Esophagus (tissue), 2 donors: Measurements from ENCODE around the gene SLC6A3. TPM values are rescaled to one million over a fixed set of nuclear protein-coding genes. Genes with fewer than 3 reads are reported as not detected.

Experiments
- H3K27ac ChIP-seq, 2 donors: one replicate each; pipeline ENCODE4 v1.5.1; 2013; ENCODE audit warnings: low read depth in 2 of 2, mild to moderate bottlenecking in 2 of 2, inconsistent platforms in 1 of 2, low read length in 1 of 2, moderate library complexity in 1 of 2
- H3K27me3 ChIP-seq, 2 donors: one replicate each; pipeline ENCODE4 v1.6.1; 2013; ENCODE audit warnings: low read length in 2 of 2, control low read depth in 1 of 2, mild to moderate bottlenecking in 1 of 2; ENCODE audit not compliant: insufficient read depth in 2 of 2, control insufficient read depth in 1 of 2
- H3K36me3 ChIP-seq, 2 donors: one replicate each; pipeline ENCODE4 v1.6.1; 2013; ENCODE audit warnings: low read length in 1 of 2; ENCODE audit not compliant: control insufficient read depth in 2 of 2, insufficient read depth in 2 of 2
- H3K4me1 ChIP-seq, 2 donors: one replicate each; pipeline ENCODE4 v1.6.1; 2013; ENCODE audit warnings: low read length in 1 of 2; ENCODE audit not compliant: control insufficient read depth in 2 of 2, insufficient read depth in 2 of 2
- H3K4me3 ChIP-seq, 2 donors: one replicate each; pipeline ENCODE4 v1.5.1; 2013; ENCODE audit warnings: low read length in 2 of 2, mild to moderate bottlenecking in 2 of 2, low read depth in 1 of 2, moderate library complexity in 1 of 2
- H3K9me3 ChIP-seq, 2 donors: one replicate each; pipeline ENCODE4 v1.6.1; 2013; ENCODE audit warnings: mild to moderate bottlenecking in 2 of 2, low read depth in 1 of 2, low read length in 1 of 2, moderate library complexity in 1 of 2; ENCODE audit not compliant: control insufficient read depth in 2 of 2, insufficient read depth in 1 of 2
- WGBS, 2 donors: extraction: QIAGEN DNeasy Blood & Tissue Kit; methylation state at CpG; one replicate each; pipeline ENCODE4 v1.1.7; 2013; 5-methylcytosine and 5-hydroxymethylcytosine counted together
- polyA plus RNA-seq, 2 donors: library from polyadenylated mRNA; stranded (reverse); fragments of 200-250 nt; gene quantifications; one replicate each; pipeline ENCODE4 v1.2.3, GENCODE V29; 2013
- donor health status: healthy with polysubstance abuse.
- donor health status: Bipolar disorder and iron deficiency.

The SLC6A3 gene
- polyA plus RNA-seq, result under 1 TPM in 1 of 2 donors, not detected in 1; 0.11 TPM

DNA sequence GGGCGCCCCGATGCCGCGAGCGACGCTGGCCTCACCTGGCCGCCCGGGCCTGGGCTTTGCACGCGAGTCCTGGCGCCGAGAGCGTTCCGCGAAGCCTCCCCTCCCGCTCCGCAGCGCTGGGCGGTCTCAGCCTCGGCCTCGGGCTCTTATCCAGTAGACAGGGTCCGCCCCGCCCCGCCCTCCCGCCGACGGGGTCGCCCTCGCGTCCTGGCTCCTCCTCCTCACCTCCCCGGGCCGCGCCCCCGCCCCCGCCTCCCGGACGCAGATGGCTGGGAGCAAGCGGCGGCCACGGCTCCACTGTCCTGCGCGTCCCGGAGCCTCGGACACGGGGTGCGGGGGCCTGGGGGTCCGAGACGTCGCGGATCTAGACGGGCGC is at the start of gene SLC6A3:
SLC6A3 (minus strand) TSS at position 128 of the 376 bp plus-strand sequence. CDS start 2,243 bp downstream, outside the sequence.
- Histone ChIP-seq H3K4me1 (peaks cover 0 to 9% of the 10 kb centered on the region in 2 donors), H3K36me3 (no peaks in the 10 kb centered on the region), H3K27ac (no peak within 1 kb of the TSS), H3K27me3 (peaks cover 0 to 19% of the 10 kb centered on the region in 2 donors), H3K4me3 (no peak within 1 kb of the TSS), H3K9me3 (peaks cover 0 to 5% of the 10 kb centered on the region in 2 donors)
- WGBS, 2 donors, result 0 to 2% methylated on average over 27 to 52 of the region's 52 CpGs

DNA sequence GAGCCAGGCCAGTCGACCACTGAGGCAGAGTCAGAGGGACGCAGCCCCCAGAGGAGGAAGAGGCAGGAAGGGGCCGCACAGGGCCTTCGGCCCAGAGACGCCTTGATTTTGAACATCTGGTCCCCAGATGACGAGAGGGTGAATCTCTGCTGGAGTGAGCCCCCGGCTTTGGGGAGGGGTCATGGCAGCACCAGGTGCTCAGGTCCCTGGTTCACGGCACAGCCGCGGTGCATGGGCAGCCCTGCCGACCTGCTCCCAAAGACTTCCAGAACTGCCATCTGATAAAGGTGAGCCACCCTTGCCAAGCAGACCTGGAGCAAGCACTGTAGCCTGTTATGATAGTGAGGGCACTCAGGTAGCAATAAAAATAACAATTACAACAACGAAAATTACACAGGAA is 48.7 kb upstream of the SLC6A3 start:
- Histone ChIP-seq H3K9me3 (no peaks in the 10 kb centered on the region), H3K27me3 (no peaks in the 10 kb centered on the region), H3K4me3 (no peak overlapping the region), H3K27ac (no peak overlapping the region), H3K36me3 (peaks cover 0 to 21% of the 10 kb centered on the region in 2 donors), H3K4me1 (no peaks in the 10 kb centered on the region)
- 81 to 84% methylated on average over 12 of the region's 12 CpGs for WGBS, 2 donors

DNA sequence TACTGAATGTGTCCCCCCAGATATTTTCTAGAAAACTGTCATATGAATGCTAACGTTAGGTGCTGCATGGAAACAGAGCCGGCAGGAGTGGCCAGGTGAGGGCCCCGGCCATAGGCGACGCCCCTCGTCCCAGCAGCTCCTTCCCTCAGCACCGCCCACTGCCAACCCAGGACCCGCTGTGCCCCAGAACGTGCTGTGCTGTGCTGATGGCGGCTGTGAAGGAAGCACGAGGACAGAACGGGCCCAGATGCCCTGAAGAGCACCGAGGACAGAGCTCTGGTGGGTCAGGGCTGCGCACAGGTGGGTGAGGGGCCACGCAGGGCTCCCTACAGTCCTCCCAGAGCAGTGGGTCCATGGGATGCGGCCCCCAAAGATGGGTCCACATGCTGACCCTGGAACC is 48.2 kb upstream of the SLC6A3 start:
- Histone ChIP-seq H3K27ac (no peak overlapping the region), H3K4me3 (no peak overlapping the region), H3K36me3 (peaks cover 0 to 21% of the 10 kb centered on the region in 2 donors), H3K27me3 (no peaks in the 10 kb centered on the region), H3K9me3 (no peaks in the 10 kb centered on the region), H3K4me1 (no peaks in the 10 kb centered on the region)
- 91 to 96% methylated on average over 16 of the region's 16 CpGs for WGBS, 2 donors

DNA sequence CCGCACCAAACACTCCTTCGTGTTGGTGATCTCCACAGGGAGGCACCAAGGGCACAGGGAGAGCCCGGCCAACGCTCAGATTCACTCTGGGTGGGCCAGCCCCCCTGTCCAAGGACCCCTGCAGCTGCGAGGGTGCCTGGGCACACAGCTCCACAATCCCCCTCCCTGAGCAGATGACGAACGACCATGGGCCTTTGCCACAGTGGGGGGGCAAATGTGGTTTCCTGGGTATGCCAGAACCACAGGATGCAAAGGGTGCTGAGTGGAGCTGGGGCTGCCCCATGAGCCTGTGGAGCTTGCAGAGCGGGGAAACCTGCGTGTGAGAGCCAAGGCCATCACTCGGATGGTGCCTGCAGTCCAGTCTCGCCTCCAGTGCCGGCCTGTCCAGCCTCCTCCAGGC is 47.5 kb upstream of the SLC6A3 start:
- no peaks in the 10 kb centered on the region for H3K27me3 ChIP-seq
- peaks cover 0 to 21% of the 10 kb centered on the region in 2 donors for H3K36me3 ChIP-seq
- no peak overlapping the region for H3K4me3 ChIP-seq
- H3K9me3 ChIP-seq, result no peaks in the 10 kb centered on the region
- WGBS, 2 donors, result 83 to 84% methylated on average over 12 of the region's 12 CpGs
- H3K4me1 ChIP-seq, result no peaks in the 10 kb centered on the region
- H3K27ac ChIP-seq, result no peak overlapping the region

DNA sequence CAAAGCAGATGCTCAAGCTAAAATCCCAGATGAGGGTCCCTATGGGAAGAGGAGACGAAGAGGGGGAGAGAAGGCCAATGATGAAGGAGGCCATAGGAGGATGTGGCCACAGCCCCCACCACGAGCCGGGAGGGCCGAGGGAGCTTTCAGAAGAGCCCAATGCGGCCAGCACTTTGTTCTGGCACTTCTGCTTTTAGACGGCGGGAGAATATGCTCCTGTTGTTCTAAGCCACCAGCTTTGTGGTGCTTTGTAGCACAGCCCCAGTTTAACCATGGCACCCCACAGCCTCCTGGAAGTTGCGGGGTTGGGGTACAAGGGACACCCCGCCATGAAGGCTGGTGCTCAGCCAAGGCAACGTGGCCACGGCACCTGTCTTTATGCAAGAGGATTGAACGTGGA is 45.1 kb upstream of the SLC6A3 start:
- WGBS, 2 donors, result 86 to 87% methylated on average over 12 of the region's 12 CpGs
- H3K27me3 ChIP-seq, result no peaks in the 10 kb centered on the region
- no peaks in the 10 kb centered on the region for H3K9me3 ChIP-seq
- peaks cover 6 to 28% of the 10 kb centered on the region in 2 donors for H3K36me3 ChIP-seq
- H3K4me3 ChIP-seq, result no peak overlapping the region
- H3K4me1 ChIP-seq, result no peaks in the 10 kb centered on the region
- no peak overlapping the region for H3K27ac ChIP-seq

DNA sequence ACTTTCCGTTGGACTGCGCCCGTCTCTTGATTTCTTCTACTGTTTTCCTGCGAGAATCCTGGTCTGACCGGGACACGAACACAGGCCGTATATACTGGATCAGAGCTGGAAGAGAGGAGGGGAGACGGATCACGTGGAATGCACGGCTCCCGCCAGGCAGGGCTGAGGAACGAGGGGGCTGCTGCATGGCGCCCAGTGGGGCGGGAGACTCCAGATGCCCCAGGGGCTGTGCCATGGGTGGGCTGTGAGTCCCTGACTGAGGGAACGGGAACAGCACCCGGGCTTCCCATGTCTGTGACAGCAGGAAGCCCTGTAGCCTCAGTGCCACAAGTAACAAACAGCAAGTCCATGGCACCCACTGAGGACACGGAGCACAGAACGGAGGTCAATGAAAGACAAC is 44.5 kb upstream of the SLC6A3 start:
- Histone ChIP-seq H3K36me3 (peaks cover 6 to 26% of the 10 kb centered on the region in 2 donors), H3K4me3 (no peak overlapping the region), H3K4me1 (no peaks in the 10 kb centered on the region), H3K27ac (no peak overlapping the region), H3K9me3 (no peaks in the 10 kb centered on the region), H3K27me3 (no peaks in the 10 kb centered on the region)
- WGBS, 2 donors, result 91 to 94% methylated on average over 18 of the region's 18 CpGs

DNA sequence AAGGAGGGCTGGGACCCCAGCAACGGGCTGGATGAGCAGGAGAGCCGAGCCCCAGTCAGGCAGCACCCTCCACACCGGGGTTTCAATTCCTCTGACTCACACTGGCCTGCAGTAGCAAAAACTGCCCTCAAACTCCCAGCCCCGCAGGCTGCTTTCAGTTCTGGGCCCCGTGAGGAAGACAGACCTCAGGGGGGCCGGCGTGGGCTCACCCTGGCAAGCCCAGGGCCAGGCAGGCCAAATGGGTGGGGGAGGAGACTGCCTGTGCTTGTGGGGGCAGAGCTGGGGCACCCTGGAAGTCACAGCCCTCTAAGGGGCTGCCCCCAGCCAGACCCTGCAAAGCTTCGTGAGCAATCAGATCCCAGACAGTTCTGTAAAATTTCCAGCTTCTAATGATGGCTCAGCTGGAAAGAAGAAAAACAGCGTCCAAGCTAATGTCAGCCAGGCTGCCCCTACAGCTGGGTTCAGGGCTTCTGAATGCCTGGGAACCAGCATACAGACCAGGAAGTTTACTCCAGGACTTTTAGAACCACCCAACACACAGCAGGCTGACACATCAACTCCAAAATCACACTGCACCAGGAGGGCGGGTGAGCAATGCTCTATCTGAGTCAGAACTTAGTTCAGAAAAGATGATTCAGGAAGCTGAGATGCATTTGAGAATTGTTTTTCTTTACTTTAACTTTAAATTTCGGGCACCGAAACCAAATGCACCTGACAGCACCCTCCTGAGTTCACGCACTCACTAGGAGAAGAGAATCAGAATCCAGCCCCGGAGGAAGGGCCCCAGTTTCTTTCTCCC is 43.8 kb upstream of the SLC6A3 start:
- WGBS, 2 donors, result 72 to 75% methylated on average over 14 of the region's 14 CpGs
- H3K36me3 ChIP-seq, result peaks cover 6 to 22% of the 10 kb centered on the region in 2 donors

DNA sequence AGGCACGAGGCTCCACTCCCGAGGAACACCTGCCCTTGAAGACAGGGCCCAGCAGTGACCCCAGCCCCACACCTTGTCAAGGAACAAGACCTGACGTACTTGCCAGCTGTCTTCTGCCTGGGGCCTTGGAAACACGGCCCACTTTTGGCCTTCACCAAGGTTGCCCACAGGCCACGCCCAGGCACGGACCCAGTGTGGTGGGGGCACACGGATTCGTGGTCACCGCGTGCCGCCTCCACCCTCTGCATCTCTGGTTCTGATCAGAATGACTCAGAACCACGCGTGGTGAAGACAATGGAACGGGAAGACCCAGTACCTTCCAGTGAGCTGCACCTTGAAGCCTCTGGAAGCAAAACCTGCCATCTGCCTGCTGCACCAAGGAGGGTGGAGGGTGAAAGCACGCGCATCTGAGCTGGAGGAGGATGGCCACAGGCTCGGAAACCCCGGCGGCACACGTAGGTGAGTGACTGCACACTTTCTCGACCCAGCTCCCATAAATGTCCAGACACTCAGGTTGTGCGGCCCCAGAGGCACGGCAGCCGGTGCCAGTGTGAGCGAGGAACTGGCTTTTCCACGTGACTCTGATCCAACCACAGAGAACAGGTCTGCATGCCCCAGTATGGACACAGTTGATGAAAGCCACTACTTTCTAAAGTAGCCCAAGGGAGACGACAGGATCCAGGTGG is 42.0 kb upstream of the SLC6A3 start:
- WGBS, 2 donors, result 86 to 87% methylated on average over 27 of the region's 27 CpGs
- H3K27ac ChIP-seq, result no peak overlapping the region

More for the DNA sequence above, 43.8 kb upstream of the SLC6A3 start:
- Histone ChIP-seq H3K4me3 (no peak overlapping the region), H3K27me3 (no peaks in the 10 kb centered on the region), H3K9me3 (no peaks in the 10 kb centered on the region), H3K4me1 (no peaks in the 10 kb centered on the region), H3K27ac (no peak overlapping the region)

DNA sequence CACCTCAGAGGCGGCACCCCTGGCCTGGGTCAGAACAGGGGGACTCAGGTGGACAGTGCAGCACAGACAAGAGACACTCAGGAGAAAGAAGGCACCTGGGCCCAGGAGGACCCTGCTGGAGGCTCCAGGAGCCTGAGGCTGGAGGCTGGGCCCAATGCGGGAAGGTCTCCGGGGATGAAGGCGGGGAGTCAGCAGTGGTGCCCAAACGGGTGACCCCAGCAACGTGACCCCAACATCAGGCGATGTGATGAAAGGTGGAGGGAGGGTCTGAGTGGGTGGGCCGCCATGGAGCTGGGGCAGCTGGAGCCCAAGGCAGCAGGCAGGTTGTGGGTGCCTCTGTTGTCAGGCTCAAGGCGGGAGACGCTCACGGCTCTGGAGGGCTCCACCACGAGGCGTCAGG is 41.0 kb upstream of the SLC6A3 start:
- no peak overlapping the region for H3K27ac ChIP-seq
- 94% methylated on average over 13 of the region's 13 CpGs for whole genome bisulfite sequencing, 2 donors
- H3K36me3 ChIP-seq, result peaks cover 6 to 17% of the 10 kb centered on the region in 2 donors

More for the DNA sequence above, 42.0 kb upstream of the SLC6A3 start:
- Histone ChIP-seq H3K9me3 (no peaks in the 10 kb centered on the region), H3K36me3 (peaks cover 6 to 20% of the 10 kb centered on the region in 2 donors), H3K4me3 (no peak overlapping the region), H3K27me3 (no peaks in the 10 kb centered on the region), H3K4me1 (no peaks in the 10 kb centered on the region)

More for the DNA sequence above, 41.0 kb upstream of the SLC6A3 start:
- H3K9me3 ChIP-seq, result no peaks in the 10 kb centered on the region
- H3K27me3 ChIP-seq, result no peaks in the 10 kb centered on the region
- H3K4me1 ChIP-seq, result no peaks in the 10 kb centered on the region
- no peak overlapping the region for H3K4me3 ChIP-seq
